Measurements from ENCODE around the gene NDUFA8.

DNA sequence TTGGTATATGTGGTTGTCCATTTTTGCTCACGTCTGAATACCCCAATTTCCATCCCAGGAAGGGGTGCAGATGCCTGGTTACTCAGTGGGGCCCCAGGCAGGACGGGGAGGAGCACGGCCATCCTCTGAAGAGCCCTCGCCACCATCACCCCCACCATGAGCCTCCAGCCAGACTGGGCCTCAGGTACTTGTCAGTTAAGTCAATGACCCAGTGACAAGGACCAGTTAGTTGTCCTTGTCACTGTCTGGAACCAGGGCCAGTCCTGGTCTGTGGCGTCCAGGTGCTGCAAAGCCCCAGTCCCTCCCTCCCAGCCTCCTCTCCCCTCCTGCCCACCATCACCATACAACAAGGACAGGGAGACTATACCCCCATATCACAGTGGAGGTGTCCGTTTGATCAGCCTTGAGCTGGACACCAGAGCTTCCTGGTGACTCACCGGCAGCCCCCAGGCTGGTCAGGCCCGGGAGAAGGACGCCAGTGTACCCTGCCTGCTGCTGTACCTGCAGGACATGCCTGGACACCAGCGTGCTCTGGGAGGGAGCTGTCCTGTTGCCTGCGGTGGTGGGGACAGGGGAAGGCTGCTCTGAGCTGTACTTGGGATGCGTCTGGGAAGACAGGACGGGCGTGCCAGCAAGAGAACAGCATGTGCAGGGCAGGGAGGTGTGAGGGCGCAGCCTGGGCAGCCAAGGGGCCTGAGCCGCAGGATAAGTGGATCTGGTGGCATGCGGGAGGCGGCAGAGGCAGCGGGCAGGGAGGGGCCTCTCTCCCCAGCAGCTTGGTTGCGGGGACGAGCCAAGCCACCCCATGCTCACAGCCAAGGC is 33.9 kb downstream of the NDUFA8 start:
- TF ChIP-seq, protein P1, sequence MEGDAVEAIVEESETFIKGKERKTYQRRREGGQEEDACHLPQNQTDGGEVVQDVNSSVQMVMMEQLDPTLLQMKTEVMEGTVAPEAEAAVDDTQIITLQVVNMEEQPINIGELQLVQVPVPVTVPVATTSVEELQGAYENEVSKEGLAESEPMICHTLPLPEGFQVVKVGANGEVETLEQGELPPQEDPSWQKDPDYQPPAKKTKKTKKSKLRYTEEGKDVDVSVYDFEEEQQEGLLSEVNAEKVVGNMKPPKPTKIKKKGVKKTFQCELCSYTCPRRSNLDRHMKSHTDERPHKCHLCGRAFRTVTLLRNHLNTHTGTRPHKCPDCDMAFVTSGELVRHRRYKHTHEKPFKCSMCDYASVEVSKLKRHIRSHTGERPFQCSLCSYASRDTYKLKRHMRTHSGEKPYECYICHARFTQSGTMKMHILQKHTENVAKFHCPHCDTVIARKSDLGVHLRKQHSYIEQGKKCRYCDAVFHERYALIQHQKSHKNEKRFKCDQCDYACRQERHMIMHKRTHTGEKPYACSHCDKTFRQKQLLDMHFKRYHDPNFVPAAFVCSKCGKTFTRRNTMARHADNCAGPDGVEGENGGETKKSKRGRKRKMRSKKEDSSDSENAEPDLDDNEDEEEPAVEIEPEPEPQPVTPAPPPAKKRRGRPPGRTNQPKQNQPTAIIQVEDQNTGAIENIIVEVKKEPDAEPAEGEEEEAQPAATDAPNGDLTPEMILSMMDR (IDR thresholded peaks at IDR 0.05): no peak
- TF ChIP-seq POLR2A (IDR thresholded peaks at IDR 0.05): no peak
